ENCODE data around the gene SLC13A4.
A peak's percentile ranks its signal among the peaks of the same experiment; 100 is the strongest.
"Not testable (repeated sequence)": the region's sequence is repeated elsewhere in the genome, so short reads cannot be mapped to it uniquely, and the experiment has no call there.

SLC13A4 gene

DNA sequence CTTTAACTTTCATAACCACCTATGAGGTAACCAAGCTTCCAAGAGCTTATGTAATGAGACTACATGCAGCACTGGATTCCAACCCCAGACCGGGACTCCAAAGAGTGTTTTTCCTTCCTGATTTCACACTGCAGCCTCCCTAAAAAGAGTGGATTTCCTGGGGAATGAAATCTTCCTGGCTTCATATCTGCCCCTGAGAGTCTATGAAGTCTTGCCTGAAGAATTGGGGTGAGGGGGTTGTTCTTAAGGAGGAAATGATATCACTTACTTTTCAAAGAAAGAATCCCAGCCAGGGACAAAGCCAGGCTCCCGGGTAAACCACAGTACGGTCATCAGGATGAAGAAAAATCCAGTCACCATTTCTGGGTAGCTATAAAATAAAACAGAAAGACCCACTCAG is 35.9 kb downstream of the SLC13A4 start:
- DNase-seq (ENCODE audit: low spot score): no peak

- no peak for DNase-seq (ENCODE audit: low spot score)
Observed at GRCh38 chr7:135690566-135690965, 37.4 kb downstream of the SLC13A4 start.

DNA sequence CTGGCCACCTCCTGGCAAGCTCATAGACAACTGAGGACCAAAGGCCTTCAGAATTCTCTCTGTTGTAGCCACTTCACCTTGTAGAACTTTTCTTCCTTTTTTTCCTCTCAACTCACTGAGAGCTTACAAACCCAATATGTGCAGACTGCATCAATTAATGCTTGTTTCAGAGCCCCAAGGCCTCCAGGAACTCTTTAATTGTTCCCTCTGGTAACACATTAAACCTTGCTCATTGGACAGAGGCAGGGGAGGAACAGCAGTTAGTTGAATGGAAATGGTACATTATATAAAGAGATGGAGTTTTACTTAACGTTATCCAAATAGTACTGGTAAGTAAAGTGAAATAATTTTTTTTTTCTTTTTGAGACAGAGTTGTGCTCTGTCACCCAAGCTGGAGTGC is 40.5 kb downstream of the SLC13A4 start:
- DNase-seq (ENCODE audit: low spot score): no peak

DNA sequence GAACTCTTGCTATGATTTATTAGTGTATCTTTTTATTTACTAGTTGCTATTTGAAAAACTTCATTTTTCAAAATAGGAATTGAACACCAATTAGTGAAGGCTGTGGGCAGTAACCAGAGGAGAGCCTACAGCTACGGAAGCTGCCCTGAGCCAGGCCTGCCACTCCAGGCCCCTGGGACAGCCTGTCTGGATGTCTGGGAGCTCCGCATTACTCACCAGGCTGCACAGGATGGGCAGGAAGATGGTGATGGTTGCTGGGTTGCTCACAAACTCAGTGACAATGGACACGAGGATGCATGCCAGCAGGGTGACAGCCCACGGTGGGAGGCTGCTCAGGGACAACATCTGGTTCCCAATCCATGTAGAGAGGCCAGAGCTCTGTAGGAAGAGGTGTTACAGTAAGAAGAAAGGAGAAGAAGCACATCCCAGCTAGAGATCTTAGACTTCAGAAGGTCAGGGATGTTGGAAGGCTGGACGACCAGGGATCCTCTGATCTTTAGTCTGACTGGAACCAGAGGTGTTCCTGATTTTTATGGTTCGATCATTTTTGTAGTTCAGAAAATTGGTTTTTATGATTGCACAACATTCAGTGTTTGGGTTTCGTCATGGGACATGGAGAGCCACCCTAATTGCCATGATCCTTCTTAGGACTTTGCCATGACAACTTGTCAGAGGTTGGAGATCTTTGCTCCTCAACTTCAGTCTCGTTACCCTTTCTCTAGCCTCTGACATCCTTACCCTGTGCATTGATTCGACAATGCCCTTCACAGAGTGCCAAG is 42.5 kb downstream of the SLC13A4 start:
- no peak for DNase-seq (ENCODE audit: low spot score)

GRCh38 chr7:135684699-135685098 is 43.3 kb downstream of the SLC13A4 start:
- no peak for DNase-seq (ENCODE audit: low spot score)

- DNase-seq (ENCODE audit: low spot score): no peak
Observed at GRCh38 chr7:135684136-135684535, 43.9 kb downstream of the SLC13A4 start.

- no peak for DNase-seq (ENCODE audit: low spot score)
Observed at GRCh38 chr7:135683609-135684008, 44.4 kb downstream of the SLC13A4 start.

DNA sequence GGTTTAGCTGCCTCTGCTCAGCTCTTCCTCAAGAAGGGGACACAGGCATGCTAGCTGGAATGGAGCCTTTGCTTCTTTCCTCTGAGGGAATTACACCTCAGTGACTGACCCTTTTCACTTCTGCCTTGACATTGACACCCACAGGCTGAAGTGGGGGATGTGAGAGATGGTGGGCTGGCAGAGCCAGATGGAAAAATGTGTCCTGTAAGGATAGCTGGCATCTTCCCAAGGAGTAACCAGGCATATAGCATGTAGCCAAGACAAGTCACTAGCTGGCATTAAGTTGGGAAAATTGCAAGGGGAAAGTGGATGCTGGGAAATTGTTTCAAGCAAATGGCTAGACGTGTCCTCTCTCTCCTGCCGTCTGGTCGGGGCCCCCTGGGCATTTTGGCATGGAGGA is 45.8 kb downstream of the SLC13A4 start:
- no peak for DNase-seq (ENCODE audit: low spot score)

GRCh38 chr7:135681762-135682161 is 46.2 kb downstream of the SLC13A4 start:
- no peak for DNase-seq (ENCODE audit: low spot score)

GRCh38 chr7:135678612-135679575 is 49.1 kb downstream of the SLC13A4 start:
- no peak for DNase-seq (ENCODE audit: low spot score)

- DNase-seq (ENCODE audit: low spot score): no peak
Observed at GRCh38 chr7:135673360-135673706, 54.7 kb downstream of the SLC13A4 start.

- peak; percentile 77 for DNase-seq (ENCODE audit: low spot score)
Observed at GRCh38 chr7:135672560-135673359, 55.2 kb downstream of the SLC13A4 start.

GRCh38 chr7:135670179-135670578 is 57.8 kb downstream of the SLC13A4 start:
- DNase-seq (ENCODE audit: low spot score): no peak

- DNase-seq (ENCODE audit: low spot score): no peak
Observed at GRCh38 chr7:135669774-135670173, 58.2 kb downstream of the SLC13A4 start.

GRCh38 chr7:135668852-135669395 is 59.1 kb downstream of the SLC13A4 start:
- not testable (repeated sequence) for DNase-seq (ENCODE audit: low spot score)

- not testable (repeated sequence) for DNase-seq (ENCODE audit: low spot score)
Observed at GRCh38 chr7:135667626-135668025, 60.4 kb downstream of the SLC13A4 start.

GRCh38 chr7:135666846-135667245 is 61.1 kb downstream of the SLC13A4 start:
- no peak for DNase-seq (ENCODE audit: low spot score)

DNA sequence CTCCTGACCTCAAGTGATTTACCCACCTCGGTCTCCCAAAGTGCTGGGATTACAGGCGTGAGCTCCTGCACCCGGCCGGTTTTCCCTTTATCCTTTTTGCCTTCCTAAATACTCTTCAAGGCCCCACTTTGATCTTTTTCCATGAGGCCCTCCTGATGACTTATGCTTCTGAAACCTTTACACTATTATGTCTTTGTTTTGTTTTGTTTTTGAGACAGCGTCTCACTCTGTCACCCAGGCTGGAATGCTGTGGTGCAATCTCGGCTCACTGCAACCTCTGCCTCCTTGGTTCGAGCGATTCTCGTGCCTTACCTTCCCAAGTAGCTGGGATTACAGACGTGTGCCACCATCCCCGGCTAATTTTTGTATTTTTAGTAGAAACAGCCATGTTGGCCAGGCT is 61.8 kb downstream of the SLC13A4 start:
- DNase-seq (ENCODE audit: low spot score): no peak

DNA sequence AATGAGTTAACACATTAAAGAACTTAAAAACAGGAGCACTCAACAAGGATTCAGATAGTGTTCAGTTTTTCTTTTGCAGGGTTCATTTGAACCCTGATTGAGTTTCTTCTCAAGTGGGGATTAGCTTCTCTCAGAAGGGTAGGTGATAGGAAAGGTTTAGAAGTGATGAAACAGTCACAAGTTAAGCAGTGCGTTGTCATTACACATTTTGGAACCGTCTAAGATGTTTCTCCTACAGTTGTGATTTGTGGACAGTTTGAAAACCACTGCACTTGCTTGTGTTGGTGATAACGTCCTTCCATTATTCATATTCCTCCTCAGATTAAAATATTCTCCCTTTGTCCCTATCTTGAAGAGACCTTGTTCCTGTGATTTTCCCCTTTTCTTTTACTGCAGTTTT is 62.9 kb downstream of the SLC13A4 start:
- DNase-seq (ENCODE audit: low spot score): no peak

DNA sequence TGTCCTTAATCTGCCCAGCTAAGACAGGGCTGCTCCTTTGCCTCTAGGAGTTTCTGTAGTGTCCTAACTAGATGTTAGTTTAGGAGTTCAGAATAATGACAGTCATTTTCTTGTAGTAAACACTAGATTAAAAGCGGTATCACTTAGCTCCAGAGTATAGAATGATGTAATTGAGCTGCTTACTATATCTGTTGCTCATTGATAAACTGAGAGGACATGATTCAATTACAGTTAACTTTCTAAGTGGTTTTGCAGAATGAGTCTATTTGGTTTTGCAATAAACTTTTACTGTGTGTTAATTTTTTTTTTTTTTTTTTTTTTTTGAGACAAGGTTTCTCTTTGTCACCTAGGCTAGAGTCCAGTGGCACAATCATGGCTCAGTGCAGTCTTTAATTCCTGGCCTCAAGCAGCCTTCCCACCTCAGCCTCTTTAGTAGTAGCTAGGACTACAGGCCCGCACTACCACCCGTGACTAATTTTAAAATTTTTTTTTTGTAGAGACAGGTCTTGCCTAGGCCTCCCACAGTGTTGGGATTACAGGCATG is 63.9 kb downstream of the SLC13A4 start:
- DNase-seq (ENCODE audit: low spot score): no peak

- peak; percentile 96 for DNase-seq (ENCODE audit: low spot score)
Observed at GRCh38 chr7:135662373-135663114, 65.4 kb downstream of the SLC13A4 start, which contains the start of gene STMP1. Gene STMP1 (plus strand): TSS chr7:135662514.
